A673 (cell line): ENCODE measurements around the gene GRIK5. TPM values are rescaled to one million over a fixed set of nuclear protein-coding genes. Genes with fewer than 3 reads are reported as not detected.

Experiments
- BruUV-seq: library from RNA; stranded (reverse); fragments of 400-500 nt; replicated peaks from 2 replicates; lab custom pipeline; 2021; lab: Mats Ljungman, UMichigan
- CTCF ChIA-PET: fragments of 300-600 bp; sonication (Branson Sonifier 250); formaldehyde crosslinking; loops from one replicate; lab custom pipeline; 2022; ENCODE audit warnings: antibody characterized with exemption; lab: Charles Lee
- POLR2A ChIA-PET: fragments of 300-600 bp; sonication (Branson Sonifier 250); formaldehyde crosslinking; loops from one replicate; lab custom pipeline; 2022; ENCODE audit warnings: antibody characterized with exemption; ENCODE audit not compliant: low non-redundant PET; lab: Charles Lee
- DNase-seq: peaks from one replicate; pipeline ENCODE4 v3.0.0-alpha.2; 2015; ENCODE audit warnings: low spot score
- H3K27ac ChIP-seq: fragments of 200-600 bp; sonication (generic); 2 replicates; pipeline ENCODE4 v1.5.1; 2016; ENCODE audit warnings: mixed run types, low read depth, mild to moderate bottlenecking, mixed read lengths, antibody characterized with exemption, low read length; ENCODE audit not compliant: poor library complexity, severe bottlenecking
- H3K27me3 ChIP-seq: fragments of 200-600 bp; sonication (generic); replicated peaks from 2 replicates; pipeline ENCODE4 v1.6.1; 2017; ENCODE audit warnings: mixed run types, low read depth, mild to moderate bottlenecking, mixed read lengths, antibody characterized with exemption, low read length; ENCODE audit not compliant: insufficient read depth, poor library complexity
- H3K36me3 ChIP-seq: fragments of 200-600 bp; sonication (generic); 2 replicates; pipeline ENCODE4 v1.6.1; 2016; ENCODE audit warnings: mixed run types, mild to moderate bottlenecking, mixed read lengths, antibody characterized with exemption, low read length; ENCODE audit not compliant: insufficient read depth, poor library complexity, severe bottlenecking
- H3K4me1 ChIP-seq: fragments of 200-600 bp; sonication (generic); 2 replicates; pipeline ENCODE4 v1.6.1; 2017; ENCODE audit warnings: mixed run types, mild to moderate bottlenecking, mixed read lengths, antibody characterized with exemption, low read length; ENCODE audit not compliant: insufficient read depth, poor library complexity, severe bottlenecking
- H3K4me3 ChIP-seq: fragments of 200-600 bp; sonication (generic); 2 replicates; pipeline ENCODE4 v1.5.1; 2016; ENCODE audit warnings: low read depth, mixed run types, mild to moderate bottlenecking, mixed read lengths, low read length; ENCODE audit not compliant: poor library complexity, severe bottlenecking
- H3K9me3 ChIP-seq: fragments of 200-600 bp; sonication (generic); 2 replicates; pipeline ENCODE4 v1.6.1; 2016; ENCODE audit warnings: mixed run types, low read depth, mild to moderate bottlenecking, mixed read lengths, antibody characterized with exemption, low read length; ENCODE audit not compliant: poor library complexity, severe bottlenecking
- EZH2 ChIP-seq: fragments of 200-600 bp; sonication (generic); IDR thresholded peaks from 2 replicates; pipeline ENCODE4 v1.6.1; 2017; ENCODE audit warnings: borderline replicate concordance, low read depth, mild to moderate bottlenecking, mixed read lengths, antibody characterized with exemption, low read length; ENCODE audit not compliant: poor library complexity, severe bottlenecking
- intact Hi-C: fragments of 100-400 bp; cut with micrococcal nuclease; formaldehyde crosslinking; loops from one replicate; pipeline ENCODE4 v1.10.0; 2022; ENCODE audit not compliant: unreplicated experiment
- total RNA-seq: library from RNA; stranded (reverse); gene quantifications from 2 replicates; pipeline ENCODE4 v1.2.3, GENCODE V29; 2021
- TF ChIP-seq, protein P1 (sequence below): fragments of 300-800, 200-600 bp; sonication (generic); conservative IDR thresholded peaks from 2 replicates; pipeline ENCODE4 v1.5.1; 2017; ENCODE audit warnings: low read depth, mild to moderate bottlenecking, antibody characterized with exemption, low read length, moderate library complexity, mixed read lengths

The GRIK5 gene
- total RNA-seq, 1 experiment from 2014 or later = 24.0 TPM

- peaks cover 5% of the 10 kb centered on the region for H3K36me3 ChIP-seq
- ChIA-PET CTCF (no interaction called here), POLR2A (no interaction called here)
- H3K9me3 ChIP-seq = no peaks in the 10 kb centered on the region
- intact Hi-C loops = no loop called here
- H3K4me3 ChIP-seq = no peak overlapping the region
- DNase-seq = no peak
- H3K4me1 ChIP-seq = no peaks in the 10 kb centered on the region
- no peak overlapping the region for H3K27ac ChIP-seq
- H3K27me3 ChIP-seq = no peaks in the 10 kb centered on the region
- TF ChIP-seq, protein P1, sequence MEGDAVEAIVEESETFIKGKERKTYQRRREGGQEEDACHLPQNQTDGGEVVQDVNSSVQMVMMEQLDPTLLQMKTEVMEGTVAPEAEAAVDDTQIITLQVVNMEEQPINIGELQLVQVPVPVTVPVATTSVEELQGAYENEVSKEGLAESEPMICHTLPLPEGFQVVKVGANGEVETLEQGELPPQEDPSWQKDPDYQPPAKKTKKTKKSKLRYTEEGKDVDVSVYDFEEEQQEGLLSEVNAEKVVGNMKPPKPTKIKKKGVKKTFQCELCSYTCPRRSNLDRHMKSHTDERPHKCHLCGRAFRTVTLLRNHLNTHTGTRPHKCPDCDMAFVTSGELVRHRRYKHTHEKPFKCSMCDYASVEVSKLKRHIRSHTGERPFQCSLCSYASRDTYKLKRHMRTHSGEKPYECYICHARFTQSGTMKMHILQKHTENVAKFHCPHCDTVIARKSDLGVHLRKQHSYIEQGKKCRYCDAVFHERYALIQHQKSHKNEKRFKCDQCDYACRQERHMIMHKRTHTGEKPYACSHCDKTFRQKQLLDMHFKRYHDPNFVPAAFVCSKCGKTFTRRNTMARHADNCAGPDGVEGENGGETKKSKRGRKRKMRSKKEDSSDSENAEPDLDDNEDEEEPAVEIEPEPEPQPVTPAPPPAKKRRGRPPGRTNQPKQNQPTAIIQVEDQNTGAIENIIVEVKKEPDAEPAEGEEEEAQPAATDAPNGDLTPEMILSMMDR = no peak
- no peak for TF ChIP-seq EZH2
- no TSS peak for BruUV-seq
Measured at GRCh38 chr19:42051166-42052115, 18.6 kb downstream of the GRIK5 start.

DNA sequence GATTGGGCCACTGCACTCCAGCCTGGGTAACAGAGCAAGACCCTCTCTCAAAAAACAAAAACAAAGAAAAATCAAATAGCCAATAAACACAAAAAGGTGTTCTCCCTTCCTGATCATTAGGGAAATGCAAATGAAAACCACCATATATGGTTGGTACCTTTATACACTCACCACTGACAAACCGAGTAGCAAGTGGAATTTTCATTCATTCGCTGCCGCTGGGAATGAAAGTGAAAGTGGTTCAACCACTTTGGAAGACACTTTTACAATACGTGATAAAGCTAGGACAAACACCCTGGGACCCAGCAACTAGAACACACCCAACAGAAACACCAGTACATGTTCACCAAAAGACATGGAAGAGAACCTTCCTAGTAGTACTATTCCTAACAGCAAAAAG, 21.0 kb downstream of the GRIK5 start:
- no peak for DNase-seq
- BruUV-seq = no TSS peak
- POLR2A ChIA-PET = no interaction called here

DNA sequence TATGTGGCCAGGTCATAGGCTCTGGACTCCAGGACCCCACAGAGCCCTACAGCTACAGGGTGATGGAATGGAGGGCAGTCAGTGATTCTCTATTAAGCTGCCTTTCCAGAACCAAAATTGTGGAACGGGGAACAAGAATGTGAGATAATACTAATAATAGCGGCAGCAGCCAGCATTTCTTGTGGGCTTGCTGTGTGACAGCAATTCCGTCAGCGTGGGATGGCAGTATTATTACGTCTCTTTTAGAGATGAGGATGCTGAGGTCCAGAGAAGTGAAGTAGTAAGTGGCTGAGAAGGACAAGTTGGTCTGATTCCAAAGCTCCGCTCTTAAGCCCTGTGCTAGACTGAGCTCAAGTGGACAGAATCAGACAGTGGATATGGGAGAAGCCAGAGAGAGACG, 24.4 kb downstream of the GRIK5 start:
- intact Hi-C loops = no loop called here
- ChIA-PET POLR2A (no interaction called here), CTCF (no interaction called here)
- H3K4me1 ChIP-seq = no peaks in the 10 kb centered on the region
- BruUV-seq = no TSS peak
- no peaks in the 10 kb centered on the region for H3K9me3 ChIP-seq
- H3K36me3 ChIP-seq = peaks cover 9% of the 10 kb centered on the region
- H3K27me3 ChIP-seq = no peaks in the 10 kb centered on the region
- DNase-seq = no peak
- H3K4me3 ChIP-seq = no peak overlapping the region
- no peak for TF ChIP-seq EZH2
- TF ChIP-seq, protein P1 = no peak
- no peak overlapping the region for H3K27ac ChIP-seq

More for the DNA sequence above, 21.0 kb downstream of the GRIK5 start:
- Histone ChIP-seq H3K9me3 (no peaks in the 10 kb centered on the region), H3K27ac (no peak overlapping the region), H3K27me3 (no peaks in the 10 kb centered on the region), H3K36me3 (peaks cover 4% of the 10 kb centered on the region), H3K4me3 (no peak overlapping the region), H3K4me1 (no peaks in the 10 kb centered on the region)
- intact Hi-C loops = no loop called here
- CTCF ChIA-PET = no interaction called here
- TF ChIP-seq EZH2 = no peak
- TF ChIP-seq, protein P1 = no peak
